ENCODE measurements around the gene GALNT15.

The GALNT15 gene

DNA sequence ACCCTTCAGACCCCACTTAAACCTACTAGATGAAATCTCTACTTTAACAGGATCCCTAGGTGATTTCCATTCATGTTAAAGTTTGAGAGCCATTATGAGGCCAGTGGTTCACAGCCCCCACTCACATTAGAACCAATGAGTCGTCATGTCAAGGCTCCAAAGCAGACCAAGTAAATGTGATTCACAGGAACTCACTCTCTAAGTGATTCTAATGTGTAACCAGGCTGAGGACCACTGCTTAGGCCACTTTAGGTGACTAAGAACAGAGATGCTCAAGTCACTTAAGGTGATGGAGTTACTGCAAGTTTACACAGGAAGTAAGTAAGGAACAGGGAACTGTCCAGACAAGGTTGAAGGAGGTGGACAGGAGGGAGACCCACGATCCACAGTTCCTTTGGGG lies 7.7 kb downstream of the GALNT15 start:
- Histone ChIP-seq H3K4ac (ENCODE audit: low read depth in 1 of 2, low read length in 2 of 2) (no peak overlapping the region), H2BK5ac (ENCODE audit: low read depth, low read length, poor library complexity, severe bottlenecking) (no peak overlapping the region), H3K79me1 (replicated peaks; ENCODE audit: low read length, poor library complexity, severe bottlenecking) (no peaks in the 10 kb centered on the region), H3K23ac (ENCODE audit: low read length in 2 of 2) (no peak overlapping the region), H2BK120ac (ENCODE audit: low read depth, low read length) (no peak overlapping the region), H3K18ac (ENCODE audit: low read depth in 1 of 2, low read length in 2 of 2) (peak overlapping the region in 1 of 2 experiments; percentile 58), H2AFZ (ENCODE audit: low read depth, low read length) (no peak overlapping the region), H3K9me3 (ENCODE audit: control insufficient read depth, low read length) (no peaks in the 10 kb centered on the region), H2BK15ac (ENCODE audit: low read depth, poor library complexity, severe bottlenecking) (no peak overlapping the region), H4K91ac (ENCODE audit: low read length) (no peak overlapping the region), H2BK12ac (ENCODE audit: low read length in 2 of 2) (no peak overlapping the region), H3K9ac (ENCODE audit: low read length) (peak overlapping the region; percentile 48), H3K27me3 (ENCODE audit: control insufficient read depth in 1 of 2, insufficient read depth in 1 of 2, low read length in 2 of 2) (no peaks in the 10 kb centered on the region), H3K36me3 (ENCODE audit: control insufficient read depth in 1 of 2, insufficient read depth in 2 of 2, low read depth in 1 of 2, low read length in 2 of 2) (peaks cover 0 to 42% of the 10 kb centered on the region in 2 experiments), H4K8ac (ENCODE audit: low read length) (no peak overlapping the region), H3K4me2 (ENCODE audit: low read length, poor library complexity, severe bottlenecking) (no peak overlapping the region), H3K4me3 (ENCODE audit: insufficient read depth in 1 of 2, low read depth in 1 of 2, low read length in 2 of 2) (no peak overlapping the region), H3K14ac (ENCODE audit: low read length in 2 of 2) (no peak overlapping the region), H2AK5ac (ENCODE audit: low read length, severe bottlenecking) (no peak overlapping the region), H3K27ac (ENCODE audit: low read length, poor library complexity, severe bottlenecking) (no peak overlapping the region), H3K4me1 (ENCODE audit: control insufficient read depth, insufficient read depth, low read depth, low read length) (peaks cover 10% of the 10 kb centered on the region)
- peak; percentile 48 for DNase-seq
- WGBS, result 64% methylated on average over 2 of the region's 2 CpGs

DNA sequence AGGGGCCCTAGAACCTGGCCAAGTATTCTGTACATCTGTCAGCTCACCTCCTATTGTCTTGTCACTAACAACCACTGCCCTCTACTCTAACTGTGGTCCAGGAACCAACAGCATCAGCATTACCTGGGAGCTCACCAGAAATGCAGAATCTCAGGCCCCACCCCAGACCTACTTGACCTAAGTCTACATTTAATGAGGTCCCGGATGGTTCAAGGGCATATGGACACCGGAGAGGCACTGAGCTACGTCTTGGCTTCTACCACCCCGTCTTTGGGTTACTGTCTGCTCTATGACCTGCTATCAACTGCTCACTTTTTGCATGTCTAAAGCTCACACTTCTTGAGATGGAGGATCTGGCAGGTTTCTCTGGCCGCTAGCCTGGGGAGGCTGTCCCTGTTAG lies 8.1 kb downstream of the GALNT15 start:
- H4K8ac ChIP-seq (ENCODE audit: low read length), result no peak overlapping the region
- no peak overlapping the region for H4K91ac ChIP-seq (ENCODE audit: low read length)
- peaks cover 10% of the 10 kb centered on the region for H3K4me1 ChIP-seq (ENCODE audit: control insufficient read depth, insufficient read depth, low read depth, low read length)
- DNase-seq, result no peak
- H3K23ac ChIP-seq (ENCODE audit: low read length in 2 of 2), result no peak overlapping the region
- peak overlapping the region in 1 of 2 experiments; percentile 48 for H3K4ac ChIP-seq (ENCODE audit: low read depth in 1 of 2, low read length in 2 of 2)
- H3K79me1 ChIP-seq (replicated peaks; ENCODE audit: low read length, poor library complexity, severe bottlenecking), result no peaks in the 10 kb centered on the region
- no peaks in the 10 kb centered on the region for H3K9me3 ChIP-seq (ENCODE audit: control insufficient read depth, low read length)
- H3K27me3 ChIP-seq (ENCODE audit: control insufficient read depth in 1 of 2, insufficient read depth in 1 of 2, low read length in 2 of 2), result no peaks in the 10 kb centered on the region
- H3K14ac ChIP-seq (ENCODE audit: low read length in 2 of 2), result no peak overlapping the region
- H2AK5ac ChIP-seq (ENCODE audit: low read length, severe bottlenecking), result no peak overlapping the region
- H3K4me3 ChIP-seq (ENCODE audit: insufficient read depth in 1 of 2, low read depth in 1 of 2, low read length in 2 of 2), result no peak overlapping the region
- H3K9ac ChIP-seq (ENCODE audit: low read length), result peak overlapping the region; percentile 7
- peak overlapping the region; percentile 34 to 55 for H2BK12ac ChIP-seq (ENCODE audit: low read length in 2 of 2)
- H2BK15ac ChIP-seq (ENCODE audit: low read depth, poor library complexity, severe bottlenecking), result no peak overlapping the region
- 75% methylated on average over 5 of the region's 5 CpGs for WGBS
- H3K36me3 ChIP-seq (ENCODE audit: control insufficient read depth in 1 of 2, insufficient read depth in 2 of 2, low read depth in 1 of 2, low read length in 2 of 2), result peaks cover 0 to 42% of the 10 kb centered on the region in 2 experiments
- H3K18ac ChIP-seq (ENCODE audit: low read depth in 1 of 2, low read length in 2 of 2), result peak overlapping the region; percentile 4 to 28
- H3K27ac ChIP-seq (ENCODE audit: low read length, poor library complexity, severe bottlenecking), result no peak overlapping the region
- H2BK5ac ChIP-seq (ENCODE audit: low read depth, low read length, poor library complexity, severe bottlenecking), result no peak overlapping the region
- H2AFZ ChIP-seq (ENCODE audit: low read depth, low read length), result no peak overlapping the region
- H3K4me2 ChIP-seq (ENCODE audit: low read length, poor library complexity, severe bottlenecking), result no peak overlapping the region
- H2BK120ac ChIP-seq (ENCODE audit: low read depth, low read length), result no peak overlapping the region

DNA sequence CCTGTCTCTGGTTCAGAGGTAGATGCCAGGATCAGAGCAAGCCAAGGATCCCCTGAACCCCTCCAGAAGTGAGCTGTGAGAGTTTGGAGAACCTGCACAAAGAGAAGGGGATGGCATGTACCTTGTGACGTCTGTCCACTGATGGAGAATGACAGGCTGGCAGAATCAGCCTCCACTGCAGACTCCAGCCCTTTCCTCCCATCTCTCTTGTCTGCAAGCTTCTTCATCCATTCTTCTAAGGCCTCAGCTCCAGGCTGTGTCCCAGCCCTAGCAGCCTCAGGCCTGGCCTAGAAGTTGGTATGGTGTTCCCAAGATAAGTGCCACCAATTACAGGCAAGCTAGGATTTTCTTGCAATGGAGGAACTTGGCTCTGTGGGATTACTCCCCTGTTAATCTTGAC lies 8.6 kb downstream of the GALNT15 start:
- DNase-seq, result no peak
- Histone ChIP-seq H2BK15ac (ENCODE audit: low read depth, poor library complexity, severe bottlenecking) (no peak overlapping the region), H3K9ac (ENCODE audit: low read length) (peak overlapping the region; percentile 56), H3K4me1 (ENCODE audit: control insufficient read depth, insufficient read depth, low read depth, low read length) (peaks cover 9% of the 10 kb centered on the region), H3K14ac (ENCODE audit: low read length in 2 of 2) (no peak overlapping the region), H2BK5ac (ENCODE audit: low read depth, low read length, poor library complexity, severe bottlenecking) (no peak overlapping the region), H3K27ac (ENCODE audit: low read length, poor library complexity, severe bottlenecking) (no peak overlapping the region), H4K91ac (ENCODE audit: low read length) (no peak overlapping the region), H2AK5ac (ENCODE audit: low read length, severe bottlenecking) (no peak overlapping the region), H3K36me3 (ENCODE audit: control insufficient read depth in 1 of 2, insufficient read depth in 2 of 2, low read depth in 1 of 2, low read length in 2 of 2) (peaks cover 0 to 42% of the 10 kb centered on the region in 2 experiments), H3K4me3 (ENCODE audit: insufficient read depth in 1 of 2, low read depth in 1 of 2, low read length in 2 of 2) (no peak overlapping the region), H3K23ac (ENCODE audit: low read length in 2 of 2) (no peak overlapping the region), H2AFZ (ENCODE audit: low read depth, low read length) (no peak overlapping the region), H3K9me3 (ENCODE audit: control insufficient read depth, low read length) (no peaks in the 10 kb centered on the region), H2BK12ac (ENCODE audit: low read length in 2 of 2) (peak overlapping the region; percentile 34 to 55), H4K8ac (ENCODE audit: low read length) (peak overlapping the region; percentile 8), H3K18ac (ENCODE audit: low read depth in 1 of 2, low read length in 2 of 2) (peak overlapping the region in 1 of 2 experiments; percentile 4), H2BK120ac (ENCODE audit: low read depth, low read length) (no peak overlapping the region), H3K79me1 (replicated peaks; ENCODE audit: low read length, poor library complexity, severe bottlenecking) (no peaks in the 10 kb centered on the region), H3K27me3 (ENCODE audit: control insufficient read depth in 1 of 2, insufficient read depth in 1 of 2, low read length in 2 of 2) (no peaks in the 10 kb centered on the region), H3K4me2 (ENCODE audit: low read length, poor library complexity, severe bottlenecking) (no peak overlapping the region), H3K4ac (ENCODE audit: low read depth in 1 of 2, low read length in 2 of 2) (peak overlapping the region in 1 of 2 experiments; percentile 48)
- WGBS, result 100% methylated on average over 1 of the region's 1 CpG

DNA sequence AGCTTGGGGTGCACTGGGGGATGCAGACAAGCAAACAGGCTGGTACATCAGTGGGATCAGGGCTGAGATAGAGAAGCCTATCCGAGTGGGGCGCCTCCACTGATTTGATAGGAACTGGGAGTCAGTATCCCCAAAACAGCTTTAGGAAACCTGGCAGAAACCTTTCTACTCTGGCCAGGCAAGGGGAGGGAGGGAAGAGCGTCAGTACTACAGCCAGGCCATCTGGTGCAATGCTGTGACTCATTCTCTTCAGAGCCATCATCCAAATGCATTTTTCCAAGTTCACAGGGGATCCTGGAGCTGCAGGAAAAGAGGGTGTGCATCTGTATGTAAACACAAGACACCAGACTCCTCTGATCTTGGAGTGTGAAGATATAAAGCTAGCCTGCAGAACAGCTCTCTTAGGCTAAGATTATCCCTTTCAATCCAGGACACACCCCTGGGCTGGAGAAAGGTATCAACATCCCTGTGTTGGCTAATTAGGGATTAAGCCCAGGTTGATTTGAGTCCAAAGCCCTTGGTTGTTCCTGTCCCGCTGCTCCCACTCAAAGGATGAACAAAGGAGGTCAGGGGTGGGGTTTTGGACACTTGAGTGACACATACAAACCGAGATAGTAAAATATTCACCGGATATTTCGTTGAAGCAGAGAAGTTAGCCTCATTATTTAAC lies 9.3 kb downstream of the GALNT15 start:
- Histone ChIP-seq H3K4me3 (ENCODE audit: insufficient read depth in 1 of 2, low read depth in 1 of 2, low read length in 2 of 2) (no peak overlapping the region), H2BK120ac (ENCODE audit: low read depth, low read length) (no peak overlapping the region), H3K18ac (ENCODE audit: low read depth in 1 of 2, low read length in 2 of 2) (peak overlapping the region in 1 of 2 experiments; percentile 4), H3K36me3 (ENCODE audit: control insufficient read depth in 1 of 2, insufficient read depth in 2 of 2, low read depth in 1 of 2, low read length in 2 of 2) (peaks cover 0 to 43% of the 10 kb centered on the region in 2 experiments), H3K14ac (ENCODE audit: low read length in 2 of 2) (no peak overlapping the region), H4K8ac (ENCODE audit: low read length) (no peak overlapping the region), H3K27me3 (ENCODE audit: control insufficient read depth in 1 of 2, insufficient read depth in 1 of 2, low read length in 2 of 2) (no peaks in the 10 kb centered on the region), H2AFZ (ENCODE audit: low read depth, low read length) (no peak overlapping the region), H3K4me1 (ENCODE audit: control insufficient read depth, insufficient read depth, low read depth, low read length) (peaks cover 4% of the 10 kb centered on the region), H3K4me2 (ENCODE audit: low read length, poor library complexity, severe bottlenecking) (no peak overlapping the region), H3K27ac (ENCODE audit: low read length, poor library complexity, severe bottlenecking) (no peak overlapping the region), H2BK15ac (ENCODE audit: low read depth, poor library complexity, severe bottlenecking) (no peak overlapping the region), H3K9ac (ENCODE audit: low read length) (peak overlapping the region; percentile 56), H2BK12ac (ENCODE audit: low read length in 2 of 2) (peak overlapping the region in 1 of 2 experiments; percentile 69), H3K79me1 (replicated peaks; ENCODE audit: low read length, poor library complexity, severe bottlenecking) (no peaks in the 10 kb centered on the region), H3K4ac (ENCODE audit: low read depth in 1 of 2, low read length in 2 of 2) (no peak overlapping the region), H3K23ac (ENCODE audit: low read length in 2 of 2) (no peak overlapping the region), H3K9me3 (ENCODE audit: control insufficient read depth, low read length) (no peaks in the 10 kb centered on the region), H4K91ac (ENCODE audit: low read length) (peak overlapping the region; percentile 52), H2AK5ac (ENCODE audit: low read length, severe bottlenecking) (no peak overlapping the region), H2BK5ac (ENCODE audit: low read depth, low read length, poor library complexity, severe bottlenecking) (no peak overlapping the region)
- WGBS, result 53% methylated on average over 7 of the region's 7 CpGs
- DNase-seq, result peak; percentile 95

Measured in mesenchymal stem cell (in vitro differentiated cells and primary cell).